HS-27A (cell line): ENCODE results near the gene SUSD4.

Experiments
- DNase-seq: peaks from one replicate; pipeline ENCODE4 v3.0.0-alpha.2; 2012; ENCODE audit warnings: low read depth, missing footprints

SUSD4 gene

GRCh38 chr1:223183268-223183862 is 180.6 kb downstream of the SUSD4 start:
- DNase-seq, result no peak

DNA sequence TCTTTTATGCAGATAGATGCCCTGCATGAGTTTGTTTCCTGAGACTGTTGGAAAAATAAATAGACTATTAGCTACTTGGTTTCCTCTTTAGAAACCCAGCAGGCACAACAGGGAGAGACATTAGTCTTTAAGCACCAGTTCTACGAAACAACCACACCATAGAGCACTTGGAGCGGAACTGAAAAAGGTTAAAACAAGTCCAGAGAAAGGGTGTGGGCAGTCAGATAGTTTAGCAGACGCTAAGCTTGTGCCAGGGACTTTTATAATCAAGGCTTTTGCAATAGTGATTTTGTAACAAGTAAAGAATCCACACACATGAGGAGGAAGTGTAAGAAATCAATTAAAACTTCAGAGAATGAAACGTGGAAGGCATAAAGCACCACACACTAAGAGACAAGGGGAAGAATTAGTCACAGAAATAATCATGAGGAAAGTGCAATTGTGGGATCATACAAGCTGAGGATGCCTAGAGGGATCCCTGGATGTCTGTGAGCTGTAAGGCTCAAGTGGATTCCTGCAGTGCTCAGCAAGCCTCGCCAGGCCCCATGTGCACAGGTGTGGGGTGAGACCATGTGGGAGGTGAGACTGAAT is 183.2 kb downstream of the SUSD4 start:
- no peak for DNase-seq

DNA sequence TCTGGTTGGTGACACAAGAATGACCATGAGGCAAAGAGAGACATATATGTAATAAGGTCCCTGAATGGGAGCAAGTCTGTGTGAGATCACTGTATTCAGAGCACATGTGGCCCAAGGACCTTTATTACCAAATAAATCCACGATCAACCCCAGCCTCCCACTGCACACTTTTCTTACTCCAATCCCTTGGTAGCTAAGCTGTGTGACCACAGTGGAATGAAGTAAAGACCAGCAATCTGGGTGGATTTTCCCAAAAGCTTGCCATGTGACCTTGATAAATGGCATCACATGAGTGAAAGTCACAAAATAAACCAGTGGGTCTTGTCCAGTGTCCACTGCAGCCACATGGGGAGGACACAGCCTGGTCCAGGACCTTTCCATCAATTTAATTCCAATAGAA is 184.2 kb downstream of the SUSD4 start:
- no peak for DNase-seq

- DNase-seq, result no peak
Observed at GRCh38 chr1:223179280-223179679, 184.7 kb downstream of the SUSD4 start.

DNA sequence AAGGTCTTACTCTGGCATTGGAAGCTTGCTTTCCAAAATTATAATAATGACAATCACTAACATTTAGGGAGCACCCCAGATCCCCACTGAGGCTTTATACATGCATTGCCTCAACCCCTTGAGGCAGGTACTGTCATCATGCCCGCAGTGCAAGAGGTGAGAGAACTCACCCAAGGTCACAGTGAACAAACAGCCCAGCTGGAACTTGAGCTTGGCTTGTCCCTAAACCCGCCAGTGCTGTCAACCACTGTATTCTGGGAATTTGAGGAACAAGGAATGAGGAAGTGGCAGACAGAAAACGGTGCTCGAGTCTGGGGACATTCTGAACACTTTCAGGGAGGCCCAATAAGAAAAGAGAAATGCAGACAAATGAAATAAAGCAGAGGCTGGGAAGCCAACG is 186.3 kb downstream of the SUSD4 start:
- DNase-seq, result no peak

- no peak for DNase-seq
Observed at GRCh38 chr1:223176437-223176836, 187.5 kb downstream of the SUSD4 start.

GRCh38 chr1:223175633-223176032 is 188.3 kb downstream of the SUSD4 start:
- DNase-seq, result no peak

DNA sequence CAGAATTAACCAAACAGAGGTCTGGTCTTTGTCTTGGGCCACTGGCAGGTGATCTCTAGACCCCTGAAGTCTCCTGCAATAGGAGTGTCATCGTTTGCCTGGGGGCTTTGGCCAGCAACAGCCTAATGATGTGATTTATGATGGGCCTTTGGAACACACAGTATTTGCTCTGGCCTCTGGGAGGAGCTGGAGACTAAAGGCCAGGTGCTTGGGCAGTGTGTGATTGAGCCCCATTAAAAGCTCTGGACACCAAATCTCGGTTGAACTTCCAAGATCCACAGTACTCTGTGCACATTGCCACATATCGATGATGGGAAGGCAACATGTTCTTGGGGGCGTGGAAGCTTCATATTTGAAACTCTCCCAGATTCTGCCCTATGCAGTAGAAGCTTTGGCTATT is 188.9 kb downstream of the SUSD4 start:
- DNase-seq, result no peak
